Anterior cingulate cortex (tissue), 58 donors: ENCODE data around the gene EARS2.
"Not testable (repeated sequence)": the region's sequence is repeated elsewhere in the genome, so short reads cannot be mapped to it uniquely, and the experiment has no call there.

Experiments
- DNase-seq, 58 donors: peaks; one replicate each; lab custom pipeline; 2025; lab: John Stamatoyannopoulos, UW

EARS2 gene

DNA sequence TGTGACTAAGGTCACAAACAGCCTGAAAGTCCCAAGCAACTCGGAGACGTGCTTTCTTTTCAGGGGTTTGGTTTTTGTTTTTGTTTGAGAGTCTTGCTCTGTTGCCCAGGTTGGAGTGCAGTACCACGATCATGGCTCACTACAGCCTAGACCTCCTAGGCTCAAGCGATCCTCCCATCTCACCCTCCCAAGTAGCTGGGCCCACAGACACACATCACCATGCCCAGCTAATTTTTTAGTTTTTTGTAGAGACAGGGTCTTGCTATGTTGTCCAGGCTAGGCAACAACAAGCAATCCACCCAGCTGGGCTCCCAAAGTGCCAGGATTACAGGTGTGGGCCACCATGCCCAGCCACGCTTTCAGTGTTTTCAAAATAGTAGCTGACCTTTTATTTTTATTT lies 27.1 kb downstream of the EARS2 start:
- no peak for DNase-seq

DNA sequence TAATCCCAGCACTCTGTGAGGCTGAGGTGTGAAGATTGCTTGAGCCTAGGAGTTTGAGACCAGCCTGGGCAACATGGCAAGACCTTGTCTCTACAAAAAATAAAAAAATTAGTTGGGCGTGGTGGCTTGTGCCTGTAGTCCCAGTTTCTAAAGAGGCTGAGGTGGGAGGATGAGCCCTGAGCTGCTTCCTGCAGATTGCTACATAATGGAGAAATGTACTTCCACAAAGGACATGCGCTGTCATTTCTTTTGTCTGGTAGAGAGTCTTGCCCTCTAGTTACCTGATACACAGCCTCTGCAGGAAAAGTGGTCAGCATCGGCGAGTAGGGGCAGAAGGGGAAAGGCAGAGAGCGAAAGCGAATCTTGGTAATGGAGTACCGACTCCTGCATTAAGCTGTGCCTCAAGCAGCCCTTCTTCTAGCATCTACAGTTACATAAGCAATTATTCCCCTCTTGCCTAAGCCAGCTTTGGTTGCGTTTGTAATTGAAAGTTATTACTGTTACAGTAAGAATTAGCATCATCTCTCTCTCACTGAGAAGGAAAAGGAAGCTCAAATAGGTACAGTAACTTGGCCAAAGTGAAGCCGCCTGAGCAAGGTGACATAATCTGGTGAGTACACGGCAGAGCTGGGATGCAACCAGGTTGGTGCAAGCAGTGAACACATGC lies 28.4 kb downstream of the EARS2 start:
- peak in 1 of 58 donors; percentile 13 for DNase-seq

DNA sequence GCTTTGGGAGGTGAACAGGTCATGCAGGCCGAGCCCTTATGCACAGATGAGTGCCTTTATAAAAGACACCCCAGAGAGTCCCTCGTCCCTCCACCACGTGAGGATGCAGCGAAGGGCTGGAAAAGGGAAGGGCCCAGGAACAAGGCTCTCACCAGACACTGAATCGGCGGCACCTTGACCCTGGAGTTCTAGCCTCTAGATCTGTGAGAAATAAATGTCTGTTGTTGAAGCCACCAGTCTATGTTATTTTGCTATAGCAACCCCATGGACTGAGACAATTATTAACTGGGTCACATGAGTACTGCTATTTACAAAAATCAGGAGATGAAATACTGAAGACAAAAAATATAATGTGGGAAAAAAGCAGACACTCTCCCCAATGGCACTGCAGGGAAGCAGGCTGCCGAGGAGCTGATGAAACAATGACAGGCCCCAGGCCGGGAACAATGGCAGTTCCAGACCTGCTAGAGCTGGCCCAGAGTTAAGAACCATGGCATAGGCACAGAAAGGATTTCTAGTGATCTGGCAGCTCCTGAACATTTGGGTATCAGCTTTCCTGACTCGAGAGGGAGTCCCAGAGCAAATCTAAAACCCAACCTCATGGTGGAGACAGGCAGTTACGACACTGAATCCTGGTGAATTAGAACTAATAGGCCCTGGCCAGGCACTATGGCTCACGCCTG lies 29.0 kb downstream of the EARS2 start:
- no peak for DNase-seq

DNA sequence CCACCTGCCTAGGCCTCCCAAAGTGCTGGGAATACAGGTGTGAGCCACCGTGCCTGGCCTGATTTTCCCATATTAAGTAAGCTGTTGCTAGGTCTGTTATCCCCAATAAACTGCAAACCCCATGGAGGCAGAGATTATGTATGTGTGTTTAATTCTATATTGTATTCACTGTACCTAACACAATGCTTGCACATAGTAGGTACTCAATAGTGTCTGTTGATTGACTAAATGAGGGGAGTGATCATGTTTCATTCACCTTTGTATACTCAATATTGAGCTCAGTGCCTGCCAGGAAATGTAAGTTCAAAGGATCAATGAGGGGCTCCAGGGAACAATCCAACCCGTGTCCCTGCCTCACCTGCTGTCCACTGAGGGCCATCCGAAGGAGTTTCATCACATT lies 32.3 kb downstream of the EARS2 start:
- no peak for DNase-seq

DNA sequence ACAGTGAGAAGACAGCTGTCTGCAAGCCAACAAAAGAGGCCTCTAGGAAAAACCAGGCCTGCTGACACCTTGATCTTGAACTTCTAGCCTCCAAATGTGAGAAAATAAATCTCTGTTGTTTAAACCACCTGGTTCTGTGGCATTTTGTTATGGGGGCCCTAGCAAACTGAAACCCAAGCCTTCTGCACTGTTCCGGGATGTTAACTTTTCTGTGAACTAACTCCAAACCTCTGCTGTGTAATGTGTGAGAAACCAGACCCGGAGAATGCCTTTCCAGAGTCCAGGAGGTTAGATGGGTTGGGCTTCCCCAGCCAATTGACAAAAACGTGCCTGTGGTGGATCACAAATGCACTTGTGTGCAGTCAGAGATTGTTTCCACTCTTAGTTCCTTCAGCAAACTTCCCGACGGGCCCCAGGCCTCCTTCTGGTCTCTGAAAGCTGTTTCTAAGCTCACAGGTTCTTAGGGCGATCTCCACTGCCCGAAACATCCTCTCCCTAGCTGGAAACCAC lies 33.2 kb downstream of the EARS2 start:
- DNase-seq = no peak

DNA sequence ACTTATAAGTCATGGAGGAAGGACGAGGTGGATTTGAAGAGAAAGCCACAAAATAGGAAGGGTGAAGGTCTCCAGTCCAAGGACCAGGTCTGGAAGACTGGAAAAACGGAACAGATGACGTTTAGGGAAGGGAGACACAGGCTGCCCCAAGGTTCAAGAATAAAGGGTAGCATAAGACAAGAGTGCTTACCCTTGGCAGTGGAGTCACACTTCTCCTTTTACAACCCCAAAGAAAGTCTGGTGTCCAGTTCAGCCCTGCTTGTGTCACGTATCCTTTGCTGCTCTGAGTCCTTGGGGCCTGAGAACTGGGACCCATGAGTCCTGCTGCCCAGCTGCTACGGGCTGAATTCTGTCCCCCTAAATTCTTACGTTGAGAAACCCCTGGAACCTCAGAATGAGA lies 33.8 kb downstream of the EARS2 start:
- DNase-seq = no peak

DNA sequence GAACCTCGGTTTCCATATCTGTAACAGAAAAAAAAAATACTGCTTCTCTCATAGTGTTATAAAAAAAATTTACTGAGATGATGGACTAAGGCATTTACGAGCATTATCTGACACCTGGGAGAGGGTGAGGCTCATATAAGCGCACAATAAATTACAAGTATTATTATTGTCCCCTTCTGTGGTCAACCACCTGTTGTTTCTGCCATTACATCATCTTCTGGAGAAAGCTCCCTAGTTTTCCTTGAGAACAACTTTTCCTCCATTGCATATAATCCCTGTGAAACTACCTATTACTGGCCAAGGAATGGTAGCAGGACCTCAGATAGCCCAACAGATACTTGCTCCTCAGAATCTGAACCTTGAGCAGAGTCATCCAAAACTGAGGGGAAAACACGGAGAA lies 35.2 kb downstream of the EARS2 start:
- DNase-seq = no peak

DNA sequence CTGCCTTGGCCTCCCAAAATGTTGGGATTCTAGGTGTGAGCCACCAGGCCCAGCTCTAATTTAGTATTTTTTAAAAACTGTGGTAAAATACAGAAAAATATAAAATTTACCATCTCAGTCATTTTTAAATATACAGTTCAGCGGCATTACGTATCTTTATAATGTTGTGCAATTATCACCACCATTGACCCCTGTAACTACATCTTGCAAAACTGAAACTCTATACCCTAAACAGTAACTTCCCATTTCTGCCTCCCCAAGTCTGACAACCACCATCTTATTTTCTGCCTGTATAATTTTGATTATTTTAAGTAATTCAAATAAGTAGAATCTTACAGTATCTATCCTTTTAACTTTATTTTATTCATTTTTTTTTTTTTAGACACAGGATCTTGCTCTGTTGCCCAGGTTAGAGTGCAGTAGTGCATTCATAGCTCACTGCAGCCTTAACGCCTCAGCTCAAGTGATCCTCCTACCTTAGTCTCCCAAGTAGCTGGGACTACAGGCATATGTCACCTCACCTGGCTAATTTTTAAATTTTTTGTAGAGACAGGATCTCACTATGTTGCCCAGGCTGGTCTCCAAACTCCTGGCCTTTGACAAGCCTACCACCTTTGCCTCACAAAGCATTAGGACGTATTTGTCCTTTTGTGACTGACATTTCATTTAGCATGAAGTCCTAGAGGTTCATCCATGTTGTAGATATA lies 36.0 kb downstream of the EARS2 start:
- DNase-seq = no peak

DNA sequence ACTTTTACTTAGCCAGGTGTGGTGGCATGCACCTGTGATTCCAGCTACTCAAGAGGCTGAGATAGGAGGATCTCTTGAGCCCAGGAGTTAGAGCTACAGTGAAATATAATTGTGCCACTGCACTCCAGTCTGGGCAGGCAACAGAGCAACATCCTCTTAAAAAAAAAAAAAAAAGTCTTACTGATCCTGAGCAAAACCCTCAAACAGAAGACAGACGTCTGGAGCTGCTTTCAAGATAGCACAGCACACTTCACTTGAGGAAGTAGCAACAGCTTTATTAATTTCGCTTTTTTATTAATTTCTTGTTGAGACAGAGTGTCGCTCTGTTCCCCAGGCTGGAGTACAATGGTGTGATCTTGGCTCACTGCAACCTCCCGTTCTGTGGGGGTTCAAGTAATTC lies 36.6 kb downstream of the EARS2 start:
- DNase-seq = no peak

DNA sequence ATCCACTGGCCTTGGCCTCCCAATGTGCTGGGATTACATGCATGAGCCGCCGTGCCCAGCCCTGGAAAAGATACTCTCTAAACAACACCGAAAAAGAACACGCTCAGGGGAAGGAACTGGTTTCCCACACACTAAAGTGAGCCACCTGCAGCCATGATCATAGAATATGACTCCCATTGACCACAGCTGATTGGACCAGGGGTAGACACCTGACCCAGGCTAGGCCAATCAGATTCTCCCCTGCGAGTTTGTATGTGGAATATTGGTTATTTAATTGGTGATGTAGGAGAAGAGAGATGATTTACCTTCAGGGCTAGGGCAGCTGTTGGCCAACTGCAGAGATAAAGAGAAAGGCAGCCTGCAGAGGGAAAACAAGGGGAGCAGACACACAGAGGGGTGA lies 37.9 kb downstream of the EARS2 start:
- no peak for DNase-seq

DNA sequence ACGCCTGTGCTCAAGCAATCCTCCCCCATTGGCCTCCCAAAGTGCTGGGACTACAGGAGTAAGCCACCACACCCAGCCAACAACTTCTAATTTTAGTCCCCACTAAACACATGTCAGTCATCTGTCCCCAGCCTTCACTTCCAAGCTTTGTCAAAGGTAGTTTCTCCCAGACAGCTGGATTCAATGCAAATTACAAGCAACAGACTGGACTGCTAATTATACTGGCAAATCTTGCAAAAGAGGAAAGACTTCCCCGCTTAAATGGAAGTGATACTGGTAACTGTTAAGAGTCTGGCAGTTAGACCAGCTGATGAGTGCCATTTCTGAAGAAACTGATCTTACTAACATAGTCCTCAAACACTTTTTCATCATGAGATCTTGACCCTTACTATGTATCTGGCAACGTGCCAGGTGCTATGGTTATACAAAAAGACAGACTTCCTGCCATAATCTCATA lies 38.7 kb downstream of the EARS2 start:
- no peak for DNase-seq

DNA sequence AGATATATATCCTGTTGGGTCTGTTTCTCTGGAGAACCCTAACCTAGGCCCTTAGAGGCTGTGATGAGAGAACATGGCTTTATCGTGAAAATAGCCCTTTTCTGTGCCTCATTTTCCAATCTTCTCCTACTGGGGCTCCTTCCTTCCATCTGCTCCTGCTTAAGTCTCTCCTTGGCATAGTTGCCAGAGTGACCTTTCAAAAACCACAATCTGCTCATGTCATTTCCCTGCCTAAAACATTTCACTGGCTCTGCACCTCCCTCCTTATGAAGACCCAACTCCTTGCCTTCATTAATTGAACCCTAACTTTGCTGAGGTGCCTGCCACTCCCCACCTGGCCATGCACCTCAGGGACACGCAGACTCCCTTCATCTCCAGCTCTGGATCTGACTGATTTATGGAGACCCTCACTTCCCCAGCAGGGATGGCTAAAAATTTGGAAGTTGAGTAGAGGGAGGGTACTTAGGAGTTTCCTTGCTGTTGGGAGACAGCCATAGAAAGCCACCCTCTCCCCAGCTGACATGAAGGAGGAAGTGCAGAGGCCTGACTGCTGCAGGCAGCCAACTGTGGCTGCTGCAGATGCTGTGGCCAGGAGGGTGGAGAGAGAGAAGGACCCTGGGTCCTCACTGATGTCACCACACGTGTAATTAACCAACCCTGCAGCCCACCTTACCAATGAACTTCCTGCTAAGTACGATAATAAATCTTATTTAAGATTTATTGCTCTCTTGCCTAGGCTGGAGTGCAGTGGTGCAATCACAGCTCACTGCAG lies 40.6 kb downstream of the EARS2 start:
- peak in 1 of 58 donors; percentile 4 for DNase-seq

DNA sequence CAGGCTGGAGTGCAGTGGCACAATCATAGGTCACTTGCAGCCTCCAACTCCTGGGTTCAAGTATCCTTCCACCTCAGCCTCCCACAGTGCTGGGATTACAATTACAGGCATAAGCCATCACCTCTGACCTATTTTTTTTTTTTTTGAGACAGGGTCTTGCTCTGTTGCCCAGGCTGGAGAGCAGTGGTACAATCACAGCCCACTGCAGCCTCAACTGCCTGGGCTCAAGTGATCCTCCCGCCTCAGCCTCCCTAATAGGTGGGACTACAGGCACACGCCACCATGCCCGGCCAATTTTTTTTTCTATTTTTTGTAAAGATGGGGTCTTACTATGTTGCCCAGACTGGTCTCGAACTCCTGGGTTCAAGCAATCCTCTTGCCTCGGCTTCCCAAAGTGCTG lies 41.3 kb downstream of the EARS2 start:
- DNase-seq = no peak

DNA sequence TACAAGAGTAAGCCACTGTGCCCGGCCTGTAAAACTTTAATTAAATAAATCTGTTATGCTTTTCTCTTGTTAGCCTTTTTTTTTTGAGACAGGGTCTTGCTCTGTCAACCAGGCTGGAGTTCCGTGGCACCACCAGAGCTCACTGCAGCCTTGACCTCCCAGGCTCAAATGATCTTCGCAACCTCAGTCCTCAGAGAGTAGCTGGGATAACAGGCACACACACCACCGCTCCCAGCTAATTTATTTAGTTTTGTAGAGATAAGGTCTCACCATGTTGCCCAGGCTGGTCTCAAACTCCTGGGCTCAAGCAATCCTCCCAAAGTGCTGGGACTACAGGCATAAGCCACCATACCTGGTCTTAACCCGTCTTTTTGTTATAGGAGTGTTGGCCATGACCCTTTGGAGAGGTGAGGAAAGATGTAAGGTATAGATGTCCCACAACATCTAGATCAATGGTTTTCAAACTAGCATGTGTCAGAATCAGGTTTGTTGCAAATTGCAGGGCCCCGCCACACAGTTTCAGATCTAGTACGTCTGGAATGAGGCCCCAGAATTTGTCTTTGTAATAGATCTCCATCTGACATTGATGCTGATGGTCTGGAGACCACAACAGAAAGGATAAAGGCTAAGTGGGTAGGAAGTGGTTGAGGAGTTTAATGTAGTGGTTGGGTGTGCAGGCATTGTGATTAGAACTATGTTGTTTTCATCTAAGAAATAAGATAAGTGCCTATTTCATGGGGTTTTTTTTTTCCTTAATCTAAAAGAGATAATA lies 42.6 kb downstream of the EARS2 start:
- DNase-seq = no peak

DNA sequence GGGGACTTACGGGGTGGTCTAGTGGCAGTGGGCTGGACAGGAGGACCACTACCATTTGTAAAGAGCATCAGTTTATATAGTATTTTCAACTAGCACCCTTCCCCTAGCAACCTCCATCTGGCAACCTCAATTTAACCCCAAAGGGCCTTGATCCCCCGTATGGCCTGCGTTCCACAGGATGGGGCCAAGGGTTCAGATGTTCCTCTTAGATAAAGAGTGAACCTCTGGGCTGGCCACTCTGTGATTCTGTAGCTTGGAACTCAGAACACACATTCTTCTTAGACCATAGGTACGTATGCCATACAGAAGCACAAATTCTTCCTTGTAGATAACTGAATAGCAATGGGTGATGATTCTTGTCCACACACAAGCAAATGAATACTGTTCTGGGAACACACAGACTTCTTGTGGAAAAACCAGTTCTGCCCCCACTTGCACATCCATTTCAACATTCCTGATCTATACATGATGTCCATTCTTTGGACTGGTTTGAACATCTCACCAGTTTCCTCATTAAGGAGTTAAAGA lies 44.9 kb downstream of the EARS2 start:
- no peak for DNase-seq

DNA sequence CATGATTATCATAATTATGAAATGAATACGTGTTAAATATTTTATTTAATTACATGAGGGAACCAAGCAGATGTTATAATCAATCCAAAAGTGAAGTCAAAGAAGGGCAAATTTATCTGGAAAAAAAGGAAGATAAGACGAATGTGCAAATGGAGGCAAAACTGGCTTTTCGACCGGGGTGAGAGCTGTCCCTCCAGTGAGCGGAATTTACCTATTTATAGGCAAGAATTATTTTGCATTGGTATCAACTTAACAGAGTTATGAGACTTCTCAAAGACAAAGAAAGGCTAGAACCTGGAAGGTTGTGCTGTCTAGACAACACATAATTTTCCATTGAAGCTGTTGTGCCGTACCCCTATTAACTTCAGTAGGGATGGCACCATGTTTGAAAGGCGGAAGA lies 45.4 kb downstream of the EARS2 start:
- DNase-seq = no peak

DNA sequence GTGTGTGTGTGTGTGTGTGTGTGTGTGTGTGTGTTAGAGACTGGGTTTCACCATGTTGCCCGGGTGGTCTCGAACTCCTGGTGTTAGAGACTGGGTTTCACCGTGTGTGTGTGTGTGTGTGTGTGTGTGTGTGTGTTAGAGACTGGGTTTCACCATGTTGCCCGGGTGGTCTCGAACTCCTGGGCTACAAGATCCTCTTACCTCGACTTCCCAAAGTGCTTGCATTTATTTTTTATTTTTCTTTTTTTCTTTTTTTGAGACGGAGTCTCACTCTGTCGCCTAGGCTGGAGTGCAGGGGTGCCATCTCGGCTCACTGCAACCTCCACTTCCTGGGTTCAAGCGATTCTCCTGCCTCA lies 46.3 kb downstream of the EARS2 start:
- not testable (repeated sequence) for DNase-seq

DNA sequence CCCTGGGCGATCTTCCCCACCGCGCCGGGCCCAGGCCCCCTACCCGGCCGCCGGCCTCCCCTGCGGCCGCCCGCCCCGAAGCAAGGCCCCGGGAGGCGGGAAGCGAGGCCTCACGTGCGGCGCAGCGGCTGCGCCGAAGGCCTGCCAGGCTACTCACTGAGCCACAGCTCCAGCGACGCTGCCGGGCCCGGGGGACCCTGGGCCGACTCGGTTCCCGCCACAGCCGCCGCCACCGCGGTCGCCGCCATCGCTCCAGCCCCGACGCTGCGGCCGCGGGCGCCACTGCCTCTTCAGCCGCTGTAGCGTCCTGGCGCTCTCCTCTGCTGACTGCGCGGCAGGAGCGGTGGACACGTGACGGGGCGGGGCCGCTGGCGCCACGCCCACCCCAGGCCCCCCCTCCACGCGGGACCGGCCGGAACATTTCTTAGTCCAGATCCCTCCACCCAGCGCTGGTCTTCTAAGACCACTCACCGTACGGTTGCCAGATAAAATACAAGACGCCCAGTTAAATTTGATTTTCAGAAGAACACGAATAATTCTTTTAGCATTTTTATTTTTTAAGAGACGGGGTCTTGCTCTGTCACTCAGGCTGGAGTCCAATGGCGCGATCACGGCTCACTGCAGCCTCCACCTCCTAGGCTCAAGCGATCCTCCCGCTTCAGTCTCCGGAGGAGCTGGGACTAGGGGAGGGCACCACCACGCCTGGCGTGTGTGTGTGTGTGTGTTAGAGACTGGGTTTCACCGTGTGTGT lies 46.8 kb downstream of the EARS2 start, which contains the start of gene GGA2:
Gene GGA2, minus strand, starts transcription at position 331 of the 751 bp plus-strand sequence. Its CDS starts 83 bp downstream, at position 248.
- DNase-seq = peak in 57 of 58 donors; percentile 9 to 87 (median 70)

DNA sequence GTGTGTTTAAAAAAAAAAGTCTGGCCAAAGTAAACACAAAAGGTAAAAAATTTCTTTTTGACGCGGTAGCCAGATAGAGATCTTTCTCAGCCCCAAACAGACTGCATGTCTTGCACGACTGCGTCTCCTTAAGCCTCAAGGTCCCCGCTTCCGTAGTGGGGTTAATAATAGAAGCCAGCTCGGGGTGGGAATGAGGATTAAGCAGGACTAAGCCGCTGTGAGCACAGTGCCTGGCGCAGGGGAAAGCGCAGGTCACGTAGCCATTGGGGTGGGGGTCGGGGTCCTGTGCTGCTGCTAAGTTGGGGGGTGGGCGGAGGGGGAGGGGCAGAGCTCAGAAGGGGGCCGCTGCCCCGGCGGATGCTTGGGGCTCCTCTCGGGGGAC lies 47.4 kb downstream of the EARS2 start:
- peak in 11 of 58 donors; percentile 17 to 63 (median 35) for DNase-seq
